H1 (cell line): ENCODE data around the gene SLC16A11. TPM values are rescaled to one million over a fixed set of nuclear protein-coding genes. Genes with fewer than 3 reads are reported as not detected.

Experiments used
- CTCF ChIA-PET: fragments of 300-600 bp; sonication (Branson Sonifier 250); formaldehyde crosslinking; loops from one replicate; lab custom pipeline; 2021; ENCODE audit not compliant: partially characterized antibody; lab: Charles Lee
- POLR2A ChIA-PET: fragments of 300-600 bp; sonication (Branson Sonifier 250); formaldehyde crosslinking; loops from one replicate; lab custom pipeline; 2021; ENCODE audit warnings: inconsistent platforms; ENCODE audit not compliant: partially characterized antibody; lab: Charles Lee
- DNase-seq, 2 experiments: peaks; one replicate each; pipeline versions ENCODE4 v3.0.0 to v3.0.0-alpha.2; 2010 to 2022; ENCODE audit warnings: low spot score in 2 of 2, low read depth in 1 of 2, mixed read lengths in 1 of 2
- FAIRE-seq: peaks from 2 replicates; lab custom pipeline; 2011; peaks lifted over from hg19 to GRCh38; lab: Jason Lieb, UNC
- H2AFZ ChIP-seq: 2 replicates; pipeline ENCODE4 v1.8.1; 2012; ENCODE audit warnings: low read length, inconsistent platforms
- H2AK5ac ChIP-seq: 2 replicates; pipeline ENCODE4 v1.6.1; 2013; ENCODE audit warnings: low read depth, low read length
- H2BK120ac ChIP-seq: replicated peaks from 2 replicates; pipeline ENCODE3; 2013; ENCODE audit warnings: low read depth, low read length, inconsistent platforms
- H2BK12ac ChIP-seq: 2 replicates; pipeline ENCODE4 v1.6.1; 2013; ENCODE audit warnings: low read depth, low read length
- H2BK15ac ChIP-seq: 2 replicates; pipeline ENCODE4 v1.6.1; 2013; ENCODE audit warnings: low read length
- H2BK20ac ChIP-seq: 2 replicates; pipeline ENCODE4 v1.6.1; 2013; ENCODE audit warnings: low read length
- H2BK5ac ChIP-seq: 2 replicates; pipeline ENCODE4 v1.6.1; 2013; ENCODE audit warnings: low read depth, low read length
- H3K14ac ChIP-seq: 2 replicates; pipeline ENCODE4 v1.6.1; 2013; ENCODE audit warnings: inconsistent platforms; ENCODE audit not compliant: insufficient read length
- H3K18ac ChIP-seq: 2 replicates; pipeline ENCODE4 v1.6.1; 2013; ENCODE audit warnings: low read length; ENCODE audit errors: extremely low read depth
- H3K23ac ChIP-seq: 2 replicates; pipeline ENCODE4 v1.6.1; 2013; ENCODE audit warnings: inconsistent platforms; ENCODE audit not compliant: insufficient read length
- H3K23me2 ChIP-seq: 2 replicates; pipeline ENCODE4 v1.6.1; 2013; ENCODE audit warnings: low read depth, low read length
- H3K27ac ChIP-seq: 2 replicates; pipeline ENCODE4 v1.6.1; 2011; ENCODE audit warnings: low read depth, low read length, inconsistent platforms
- H3K27me3 ChIP-seq, 4 experiments: replicated peaks in 1 of 4; 1 replicate in 1 of 4; 2 replicates in 3 of 4; pipeline versions ENCODE4 v1.6.1 to v1.8.1; 2011 to 2013; ENCODE audit warnings: low read length in 3 of 4, mild to moderate bottlenecking in 3 of 4, inconsistent platforms in 2 of 4, mixed read lengths in 2 of 4, moderate library complexity in 1 of 4; ENCODE audit not compliant: control insufficient read depth in 3 of 4, insufficient read depth in 3 of 4; ENCODE audit errors: extremely low read depth in 1 of 4
- H3K36me3 ChIP-seq, 4 experiments: 2 replicates each; pipeline versions ENCODE4 v1.6.1 to v1.8.1; 2011 to 2013; ENCODE audit warnings: mild to moderate bottlenecking in 4 of 4, low read length in 3 of 4, moderate library complexity in 2 of 4, control low read depth in 1 of 4, inconsistent platforms in 1 of 4; ENCODE audit not compliant: insufficient read depth in 4 of 4, control insufficient read depth in 2 of 4
- H3K4ac ChIP-seq: replicated peaks from 2 replicates; pipeline ENCODE3; 2013; ENCODE audit warnings: low read length, low read depth, mixed read lengths, inconsistent platforms; ENCODE audit not compliant: insufficient read length
- H3K4me1 ChIP-seq, 4 experiments: replicated peaks in 1 of 4; 1 replicate in 1 of 4; 2 replicates in 3 of 4; pipeline versions ENCODE4 v1.6.1 to v1.8.1; 2011 to 2013; ENCODE audit warnings: low read length in 3 of 4, inconsistent platforms in 2 of 4, mixed read lengths in 1 of 4; ENCODE audit not compliant: insufficient read depth in 4 of 4, control insufficient read depth in 3 of 4
- H3K4me2 ChIP-seq, 2 experiments: 2 replicates each; pipeline versions ENCODE4 v1.6.1 to v1.8.1; 2011 to 2013; ENCODE audit warnings: low read depth in 2 of 2, low read length in 2 of 2, control low read depth in 1 of 2, inconsistent platforms in 1 of 2, mild to moderate bottlenecking in 1 of 2; ENCODE audit not compliant: insufficient read depth in 1 of 2
- H3K4me3 ChIP-seq, 4 experiments: fragments of 200-600, 300-600 bp in 1 of 4; sonication (generic), shearing (Covaris generic), sonication (Bioruptor Twin) in 1 of 4; 2 replicates each; pipeline versions ENCODE4 v1.5.1 to v1.8.1; 2011 to 2016; ENCODE audit warnings: low read length in 4 of 4, low read depth in 3 of 4, control low read depth in 2 of 4, inconsistent platforms in 2 of 4, mild to moderate bottlenecking in 2 of 4, mixed read lengths in 1 of 4, moderate library complexity in 1 of 4; ENCODE audit not compliant: insufficient read depth in 2 of 4; ENCODE audit errors: extremely low read depth in 1 of 4
- H3K56ac ChIP-seq: replicated peaks from 2 replicates; pipeline ENCODE3; 2013; ENCODE audit warnings: low read depth, mild to moderate bottlenecking, mixed read lengths, low read length, inconsistent platforms; ENCODE audit not compliant: insufficient read length
- H3K79me1 ChIP-seq: 2 replicates; pipeline ENCODE4 v1.6.1; 2013; ENCODE audit warnings: low read depth, low read length, control low read depth
- H3K79me2 ChIP-seq, 2 experiments: 2 replicates each; pipeline versions ENCODE4 v1.6.1 to v1.8.1; 2012 to 2013; ENCODE audit warnings: low read length in 2 of 2, mild to moderate bottlenecking in 2 of 2, inconsistent platforms in 1 of 2; ENCODE audit not compliant: insufficient read depth in 2 of 2, control insufficient read depth in 1 of 2
- H3K9ac ChIP-seq, 4 experiments: replicated peaks in 1 of 4; 1 replicate in 1 of 4; 2 replicates in 3 of 4; pipeline versions ENCODE4 v1.6.1 to v1.8.1; 2011 to 2013; ENCODE audit warnings: low read depth in 3 of 4, low read length in 3 of 4, control low read depth in 2 of 4, mild to moderate bottlenecking in 2 of 4, moderate library complexity in 2 of 4, inconsistent platforms in 1 of 4; ENCODE audit errors: extremely low read depth in 1 of 4
- H3K9me3 ChIP-seq, 2 experiments: 2 replicates each; pipeline versions ENCODE4 v1.6.1 to v1.8.1; 2012 to 2013; ENCODE audit warnings: mild to moderate bottlenecking in 2 of 2, moderate library complexity in 2 of 2, control low read depth in 1 of 2, inconsistent platforms in 1 of 2, low read depth in 1 of 2, low read length in 1 of 2, mixed read lengths in 1 of 2; ENCODE audit not compliant: insufficient read depth in 2 of 2
- H4K20me1 ChIP-seq, 2 experiments: replicated peaks in 1 of 2; 2 replicates each; pipeline versions ENCODE3 to v1.8.1; 2011 to 2013; ENCODE audit warnings: inconsistent platforms in 2 of 2, low read length in 2 of 2, mild to moderate bottlenecking in 1 of 2; ENCODE audit not compliant: insufficient read depth in 2 of 2, control insufficient read depth in 1 of 2
- H4K5ac ChIP-seq: 2 replicates; pipeline ENCODE4 v1.6.1; 2013; ENCODE audit warnings: low read length, low read depth, mixed read lengths, inconsistent platforms; ENCODE audit not compliant: insufficient read length
- H4K8ac ChIP-seq: 2 replicates; pipeline ENCODE4 v1.8.0; 2013; ENCODE audit warnings: mild to moderate bottlenecking, moderate library complexity, low read length, inconsistent platforms; ENCODE audit not compliant: insufficient read depth; ENCODE audit errors: extremely low read depth
- H4K91ac ChIP-seq: replicated peaks from 2 replicates; pipeline ENCODE3; 2013; ENCODE audit warnings: low read length, mixed read lengths, inconsistent platforms; ENCODE audit not compliant: insufficient read length
- BCL11A ChIP-seq, 2 experiments: IDR thresholded peaks; one replicate each; pipeline ENCODE4 v1.6.1; 2011; ENCODE audit warnings: low read depth in 2 of 2, low read length in 2 of 2, mild to moderate bottlenecking in 2 of 2
- CHD1 ChIP-seq: IDR thresholded peaks from 2 replicates; pipeline ENCODE4 v1.6.1; 2012; ENCODE audit warnings: low read depth, low read length, improper control_type of control experiment
- EP300 ChIP-seq, 2 experiments: IDR thresholded peaks; 1 replicate in 1 of 2; 2 replicates in 1 of 2; pipeline ENCODE4 v1.6.1; 2011 to 2012; ENCODE audit warnings: low read depth in 2 of 2, low read length in 2 of 2, mild to moderate bottlenecking in 2 of 2, borderline replicate concordance in 1 of 2, inconsistent platforms in 1 of 2, moderate library complexity in 1 of 2
- GABPA ChIP-seq: IDR thresholded peaks from 2 replicates; pipeline ENCODE4 v1.6.1; 2011; ENCODE audit warnings: mild to moderate bottlenecking, low read length, moderate library complexity, borderline replicate concordance; ENCODE audit not compliant: insufficient read depth
- KDM4A ChIP-seq: IDR thresholded peaks from one replicate; pipeline ENCODE4 v1.7.1; 2012; ENCODE audit warnings: low read depth, mild to moderate bottlenecking, moderate library complexity, low read length, inconsistent platforms; ENCODE audit not compliant: severe bottlenecking
- MAFK ChIP-seq: IDR thresholded peaks from 2 replicates; pipeline ENCODE4 v1.6.1; 2012; ENCODE audit warnings: low read depth, mild to moderate bottlenecking, improper control_type of control experiment, low read length
- PHF8 ChIP-seq: fragments of 200-600 bp; sonication (generic); conservative IDR thresholded peaks from 2 replicates; pipeline ENCODE4 v1.7.1; 2012; ENCODE audit warnings: low read depth, mild to moderate bottlenecking, inconsistent platforms, low read length, moderate library complexity
- RBBP5 ChIP-seq: IDR thresholded peaks from 2 replicates; pipeline ENCODE4 v1.7.1; 2012; ENCODE audit warnings: low read depth, mild to moderate bottlenecking, inconsistent platforms, low read length, moderate library complexity, borderline replicate concordance
- RXRA ChIP-seq: IDR thresholded peaks from 2 replicates; pipeline ENCODE4 v1.6.1; 2011; ENCODE audit warnings: low read depth, mild to moderate bottlenecking, low read length, moderate library complexity; ENCODE audit not compliant: insufficient read depth
- SAP30 ChIP-seq: fragments of 300-600 bp; sonication (generic); IDR thresholded peaks from 2 replicates; pipeline ENCODE4 v1.7.1; 2012; ENCODE audit warnings: low read length, moderate library complexity, mild to moderate bottlenecking, inconsistent platforms; ENCODE audit not compliant: insufficient read depth, insufficient replicate concordance
- SIN3A ChIP-seq, 2 experiments: IDR thresholded peaks in 1 of 2; conservative IDR thresholded peaks in 1 of 2; 2 replicates each; pipeline ENCODE4 v1.6.1; 2011 to 2012; ENCODE audit warnings: low read length in 2 of 2, improper control_type of control experiment in 1 of 2, low read depth in 1 of 2, mild to moderate bottlenecking in 1 of 2
- SRF ChIP-seq: IDR thresholded peaks from 2 replicates; pipeline ENCODE4 v1.6.1; 2011; ENCODE audit warnings: mild to moderate bottlenecking, low read depth, low read length, moderate library complexity
- TCF12 ChIP-seq: IDR thresholded peaks from 2 replicates; pipeline ENCODE4 v1.6.1; 2011; ENCODE audit warnings: low read depth, mild to moderate bottlenecking, low read length
- WGBS, 2 experiments: shearing (Covaris generic) in 1 of 2; methylation state at CpG; one replicate each; pipeline versions ENCODE4 v1.1.6 to v1.1.7; 2013 to 2015; ENCODE audit warnings: low lambda C conversion rate in 2 of 2, mixed read lengths in 2 of 2, inconsistent platforms in 1 of 2, low coverage in 1 of 2, missing lambda C conversion rate in 1 of 2; ENCODE audit not compliant: insufficient replicate concordance in 2 of 2, insufficient coverage in 1 of 2, insufficient read length in 1 of 2; ENCODE audit errors: extremely low coverage in 1 of 2, missing lambda C conversion rate in 1 of 2; 5-methylcytosine and 5-hydroxymethylcytosine counted together
- polyA plus RNA-seq, 7 experiments: library from polyadenylated mRNA; depleted of rRNA in 3 of 7; stranded (reverse) in 5 of 7; unstranded in 2 of 7; fragments of >200 nt in 5 of 7; fragments of 200-250 nt in 2 of 7; gene quantifications; 1 replicate in 5 of 7; 2 replicates in 1 of 7; 4 replicates in 1 of 7; pipeline versions ENCODE4 v1.2.1 to v1.2.3, GENCODE V29; 2011 to 2013; ENCODE audit warnings: missing spikeins in 2 of 7, mixed read lengths in 2 of 7
- total RNA-seq: library from RNA; stranded (reverse); fragmentation: NEBNext Ultra II Directional; extraction: Animal tissue kit (Norgen Biotek cat#: 25700); gene quantifications from 2 replicates; pipeline ENCODE4 v1.2.1, GENCODE V29; 2021

SLC16A11 gene
- total and polyA plus RNA-seq, 2 of the 8 experiments (the other 6 are each of a cell fraction or from before 2014, with no cell fraction given): 0.35 to 0.39 TPM

DNA sequence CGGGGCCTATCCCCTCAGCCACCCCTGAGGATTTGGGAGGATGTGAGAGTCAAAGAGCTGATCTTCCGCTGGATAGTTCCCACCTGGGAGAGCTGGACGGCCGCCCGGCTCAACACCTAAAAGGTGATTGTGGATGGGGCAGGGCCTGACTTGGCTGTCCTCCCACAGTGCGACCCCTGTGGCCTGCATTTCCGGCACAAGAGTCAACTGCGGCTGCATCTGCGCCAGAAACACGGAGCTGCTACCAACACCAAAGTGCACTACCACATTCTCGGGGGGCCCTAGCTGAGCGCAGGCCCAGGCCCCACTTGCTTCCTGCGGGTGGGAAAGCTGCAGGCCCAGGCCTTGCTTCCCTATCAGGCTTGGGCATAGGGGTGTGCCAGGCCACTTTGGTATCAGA lies 16.6 kb downstream of the SLC16A11 start:
- Histone ChIP-seq H3K4me1 (peaks cover 0 to 2% (median 0%) of the 10 kb centered on the region in 4 experiments; a peak in 3 of 7 replicates), H3K27ac (no peak overlapping the region), H3K4me2 (no peak overlapping the region), H2BK120ac (no peak overlapping the region), H4K8ac (no peak overlapping the region), H4K91ac (no peak overlapping the region), H3K9ac (no peak overlapping the region), H3K27me3 (peaks cover 0 to 10% (median 7%) of the 10 kb centered on the region in 4 experiments; a peak in 6 of 7 replicates), H4K5ac (no peak overlapping the region), H2BK5ac (no peak overlapping the region), H3K79me2 (no peaks in the 10 kb centered on the region), H3K9me3 (no peaks in the 10 kb centered on the region), H3K4me3 (no peak overlapping the region), H3K79me1 (no peaks in the 10 kb centered on the region), H2BK12ac (no peak overlapping the region), H2BK20ac (no peak overlapping the region), H3K4ac (no peak overlapping the region), H2AK5ac (no peak overlapping the region), H4K20me1 (no peaks in the 10 kb centered on the region), H2AFZ (no peak overlapping the region), H3K36me3 (peaks cover 0 to 8% (median 3%) of the 10 kb centered on the region in 4 experiments; a peak in 1 of 8 replicates), H3K23me2 (peaks cover 9% of the 10 kb centered on the region), H3K14ac (no peak overlapping the region), H2BK15ac (no peak overlapping the region), H3K23ac (no peak overlapping the region), H3K18ac (no peak overlapping the region), H3K56ac (no peak overlapping the region)
- WGBS, 2 experiments: 91% methylated on average over 13 of the region's 13 CpGs; no CpG with 5 or more reads in 1 of the 2 experiments
- no peak for DNase-seq
- POLR2A ChIA-PET: interaction anchor here (0.9 to 1.6 kb wide), 3 partner anchors 8 to 255 kb away, joined by 4 to 6 read pairs (median 5); partner anchors contain the start of gene SLC16A13
- FAIRE-seq: no peak
- CTCF ChIA-PET: interaction anchor here (0.6 to 1.3 kb wide), 5 partner anchors 11 to 214 kb away, joined by 3 to 4 read pairs (median 3); no protein-coding TSS in a partner anchor
- TF ChIP-seq MAFK (no peak), GABPA (no peak), PHF8 (no peak), CHD1 (no peak), RBBP5 (no peak), SIN3A (conservative IDR thresholded peaks at IDR 0.05 in 1 of 2, IDR thresholded peaks at IDR 0.05 in 1 of 2; ENCODE audit: low read depth in 1 of 2, low read length in 2 of 2) (no peak), BCL11A (IDR thresholded peaks at IDR 0.05; ENCODE audit: low read depth in 2 of 2, low read length in 2 of 2) (no peak), EP300 (IDR thresholded peaks at IDR 0.05; ENCODE audit: borderline replicate concordance in 1 of 2, low read depth in 2 of 2, low read length in 2 of 2) (no peak), TCF12 (no peak), KDM4A (no peak), RXRA (no peak), SAP30 (no peak), SRF (no peak)
